SW480 (cell line): ENCODE measurements around the gene CIITA.

Experiments used
- DNase-seq: peaks from one replicate; pipeline ENCODE4 v3.0.0-alpha.2; 2016; ENCODE audit warnings: low spot score

Gene CIITA

GRCh38 chr16:10978871-10979446 is 102.0 kb downstream of the CIITA start:
- DNase-seq: no peak

GRCh38 chr16:10979717-10980601 is 103.0 kb downstream of the CIITA start:
- DNase-seq: no peak

- DNase-seq: no peak
Observed at GRCh38 chr16:10980813-10981212, 103.8 kb downstream of the CIITA start.

GRCh38 chr16:10981697-10982216 is 104.8 kb downstream of the CIITA start:
- DNase-seq: no peak

- DNase-seq: no peak
Observed at GRCh38 chr16:10982465-10983150, 105.6 kb downstream of the CIITA start.

- DNase-seq: no peak
Observed at GRCh38 chr16:10983159-10983558, 106.2 kb downstream of the CIITA start.

- no peak for DNase-seq
Observed at GRCh38 chr16:10984509-10984908, 107.5 kb downstream of the CIITA start.
